GM19035 (cell line): ENCODE results near the gene DCAF6.

Source experiments
- ATAC-seq: cut with Tn5 transposase; IDR thresholded peaks from one replicate; pipeline ENCODE4 v1.9.1; 2021; ENCODE audit not compliant: unreplicated experiment

DCAF6 gene

DNA sequence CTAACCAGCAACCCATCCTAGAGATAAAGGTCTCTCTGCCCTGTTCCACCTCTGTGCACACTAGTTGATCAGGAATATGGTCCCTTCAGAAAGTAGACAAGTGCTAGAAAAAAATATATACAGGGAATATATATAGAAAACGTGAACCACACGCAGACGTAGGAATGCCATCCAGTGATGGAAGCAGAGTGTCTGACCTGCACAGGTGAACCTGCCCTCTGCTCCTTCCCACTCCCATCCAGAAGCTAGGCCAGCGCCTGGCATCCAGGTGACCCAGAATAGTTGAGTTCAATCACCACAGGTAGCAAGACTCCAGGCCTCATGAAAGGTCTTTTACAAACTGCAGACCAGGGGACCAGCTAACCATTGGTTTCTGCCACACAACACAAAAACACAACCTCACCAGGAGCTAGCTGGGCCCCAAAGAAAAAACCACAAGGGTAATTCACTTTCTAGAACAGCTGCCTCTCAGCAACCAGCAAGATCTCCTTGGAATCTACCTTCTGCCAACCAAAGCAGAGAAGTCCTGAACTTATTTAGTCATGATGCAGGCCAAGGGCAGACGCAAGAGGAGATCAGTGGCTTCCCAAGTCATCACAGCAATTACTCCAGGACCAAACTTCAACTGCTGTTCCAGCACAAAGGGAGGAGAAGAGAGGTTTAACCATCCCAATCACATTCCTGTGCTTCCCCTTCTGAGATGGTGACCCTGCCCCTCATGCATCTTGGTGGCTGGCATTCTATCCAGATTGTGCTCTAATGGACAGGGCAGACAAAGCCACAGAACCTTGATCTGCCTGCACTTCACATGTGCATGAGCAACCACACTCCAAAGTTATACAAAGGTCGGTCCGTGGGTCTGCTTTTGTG lies 147.2 kb downstream of the DCAF6 start:
- ATAC-seq = no peak

DNA sequence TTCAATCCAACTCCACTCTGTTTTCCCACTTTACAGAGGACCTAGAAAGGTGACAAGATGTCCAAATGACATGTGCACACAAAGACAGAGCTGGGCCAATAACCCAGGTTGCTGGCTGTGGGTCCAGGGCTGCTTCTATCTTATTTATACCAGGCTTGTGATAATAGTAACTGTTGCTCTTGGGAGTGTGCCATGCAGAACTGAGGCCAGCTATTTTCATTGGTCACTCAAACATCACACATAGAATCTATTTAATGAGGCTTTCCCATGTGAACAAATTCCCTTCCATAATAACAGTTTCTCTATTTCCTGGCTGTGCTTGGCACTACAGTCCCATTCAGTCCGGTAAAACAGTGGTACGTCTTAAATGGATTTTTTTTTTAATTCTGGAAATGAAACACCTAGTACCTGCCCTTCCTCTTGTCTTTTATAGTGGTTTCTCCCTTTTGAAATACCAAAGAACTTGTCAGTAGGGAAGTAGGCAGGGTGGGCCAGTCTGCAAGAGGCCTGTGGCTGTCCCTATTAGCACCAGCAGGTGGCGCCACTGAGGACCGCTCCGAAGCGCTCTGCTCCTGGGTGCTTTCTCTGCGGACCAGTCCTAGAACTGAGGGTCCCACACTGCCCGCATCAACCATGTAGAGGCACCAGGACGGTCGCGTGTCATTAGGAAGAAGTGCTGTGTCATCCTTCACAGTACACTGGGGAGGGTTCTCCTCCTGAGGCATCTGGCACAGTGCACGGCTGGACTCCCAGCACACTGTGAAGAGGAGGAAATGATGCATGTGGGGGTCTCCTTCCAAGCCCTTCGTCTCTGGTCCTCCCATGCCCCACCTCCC lies 148.1 kb downstream of the DCAF6 start:
- no peak for ATAC-seq

DNA sequence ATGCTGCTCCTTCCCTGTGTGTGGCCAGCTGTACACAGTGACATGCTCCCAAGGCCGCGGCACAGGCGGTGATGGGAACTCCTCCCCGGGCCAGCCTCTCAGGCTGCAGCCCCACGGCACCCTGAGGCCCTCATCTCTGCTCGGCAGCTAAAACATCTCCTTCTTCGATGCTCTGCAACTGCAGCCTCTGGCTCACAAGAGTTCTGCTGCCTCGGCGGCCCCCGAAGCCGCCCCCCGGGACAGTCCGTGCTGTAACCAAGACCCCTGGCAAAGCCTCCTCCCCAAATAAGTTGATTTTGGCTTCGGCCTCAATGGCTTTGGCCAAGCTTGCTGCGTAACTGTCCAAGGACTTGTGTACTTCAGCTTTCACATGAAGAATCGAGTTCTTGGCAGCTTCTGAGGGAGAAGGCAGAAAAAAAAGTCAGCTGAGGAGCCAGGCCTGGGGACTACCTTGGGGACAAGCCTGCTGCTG lies 149.0 kb downstream of the DCAF6 start:
- no peak for ATAC-seq

DNA sequence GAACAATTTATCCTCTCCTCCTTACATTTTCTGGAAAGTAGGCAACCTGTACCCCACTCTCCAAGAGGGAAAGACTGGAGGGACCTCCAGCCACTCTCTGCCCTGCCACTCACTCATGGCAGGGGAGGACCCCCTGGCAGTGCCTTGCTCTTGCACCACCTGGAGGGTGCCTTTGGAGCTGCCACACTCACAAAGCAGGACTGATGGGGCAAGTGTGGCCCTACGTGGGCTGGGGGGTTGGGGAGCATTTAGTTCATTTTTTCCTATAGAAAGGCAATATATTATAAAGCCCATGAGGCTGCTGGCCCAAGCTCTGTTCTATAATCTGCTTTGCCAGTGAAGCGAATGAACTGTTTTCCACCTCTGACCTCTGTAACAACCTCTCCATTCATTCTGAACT lies 150.0 kb downstream of the DCAF6 start:
- no peak for ATAC-seq

DNA sequence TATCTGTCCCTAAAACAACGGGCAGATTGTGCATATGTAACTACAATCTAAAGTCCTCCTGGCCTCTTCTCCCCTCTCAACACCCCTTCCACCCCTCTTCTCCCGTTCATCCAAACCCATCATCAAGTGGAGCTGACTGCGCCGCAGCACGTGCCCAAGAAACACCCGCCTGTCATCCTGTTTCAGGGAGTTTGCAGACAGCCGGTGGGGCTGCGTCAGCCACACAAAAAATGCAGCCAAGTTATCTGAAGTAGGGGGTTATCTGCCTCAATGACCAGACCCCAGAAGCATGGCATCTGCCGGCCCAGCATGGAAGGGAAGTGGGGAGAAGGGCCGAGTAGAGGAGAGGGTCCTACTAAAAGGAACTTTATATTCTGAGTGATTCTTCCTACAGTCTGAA lies 151.2 kb downstream of the DCAF6 start:
- ATAC-seq = no peak

DNA sequence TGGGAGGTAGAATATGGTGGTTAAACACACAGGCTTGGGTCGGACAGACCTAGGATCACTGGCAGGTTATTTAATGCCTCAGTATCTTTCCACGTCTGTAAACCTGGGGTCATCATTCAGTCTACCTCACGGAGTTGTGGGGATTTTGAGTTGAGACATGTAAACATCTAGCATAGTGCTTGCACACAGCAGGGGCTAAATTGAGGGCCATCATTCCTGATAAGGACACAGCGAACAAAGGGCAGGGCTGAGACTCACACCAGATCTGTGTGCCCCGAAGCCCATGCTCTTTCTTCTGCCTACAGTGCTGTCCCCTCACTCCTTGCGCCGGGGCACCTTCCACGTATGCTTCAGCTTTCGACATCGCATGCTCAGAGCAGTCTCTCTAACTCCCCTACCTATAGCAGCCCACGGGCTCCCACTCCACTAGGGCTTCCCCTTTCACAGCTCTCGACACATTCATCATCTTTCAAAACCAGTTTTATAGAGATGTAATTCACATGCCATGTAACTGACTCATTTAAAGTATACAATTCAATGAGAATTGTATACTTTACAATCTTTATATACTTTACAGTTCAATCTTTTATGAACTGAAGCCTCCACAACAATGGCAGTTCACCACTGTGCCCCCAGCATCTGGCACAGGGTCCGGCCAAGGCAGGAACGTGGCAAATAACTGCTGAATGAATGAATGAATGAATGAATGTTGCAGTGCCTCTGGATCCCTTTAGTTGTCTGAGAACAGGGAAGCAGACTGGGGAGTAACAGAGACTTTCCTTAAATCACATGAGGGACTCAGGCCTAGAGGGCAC lies 152.2 kb downstream of the DCAF6 start:
- no peak for ATAC-seq

DNA sequence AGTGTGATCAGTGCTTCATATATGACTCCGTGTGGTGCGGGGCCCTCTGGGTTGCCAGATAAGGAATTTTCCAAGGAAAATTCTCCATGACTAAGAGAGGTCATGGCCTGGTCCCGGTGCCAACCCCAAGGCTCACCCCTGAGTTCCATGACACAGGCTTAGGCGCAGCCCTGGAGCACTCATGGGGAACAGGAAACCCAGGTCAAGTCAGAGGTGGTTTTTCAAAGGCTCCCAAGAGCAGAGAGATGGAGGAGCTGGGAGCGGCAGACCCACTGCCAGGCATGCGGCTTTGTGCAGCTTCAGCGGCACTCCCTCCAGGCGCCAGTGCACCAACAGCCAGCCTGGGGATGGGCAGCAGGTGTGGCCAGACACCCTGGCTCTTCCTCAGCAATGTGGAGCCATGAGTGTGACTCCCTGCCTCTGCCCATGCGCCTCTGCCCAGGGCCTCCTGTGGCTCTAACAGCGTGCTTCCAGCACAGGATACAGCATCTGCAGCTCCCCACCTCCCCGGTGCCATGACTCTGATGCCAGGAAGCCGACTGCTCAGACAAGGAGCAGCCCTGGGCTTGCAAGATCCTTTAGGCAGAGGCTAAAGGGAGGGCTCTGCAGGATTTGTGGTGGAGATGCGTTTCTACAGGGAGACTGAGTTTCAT lies 153.0 kb downstream of the DCAF6 start:
- ATAC-seq = no peak

DNA sequence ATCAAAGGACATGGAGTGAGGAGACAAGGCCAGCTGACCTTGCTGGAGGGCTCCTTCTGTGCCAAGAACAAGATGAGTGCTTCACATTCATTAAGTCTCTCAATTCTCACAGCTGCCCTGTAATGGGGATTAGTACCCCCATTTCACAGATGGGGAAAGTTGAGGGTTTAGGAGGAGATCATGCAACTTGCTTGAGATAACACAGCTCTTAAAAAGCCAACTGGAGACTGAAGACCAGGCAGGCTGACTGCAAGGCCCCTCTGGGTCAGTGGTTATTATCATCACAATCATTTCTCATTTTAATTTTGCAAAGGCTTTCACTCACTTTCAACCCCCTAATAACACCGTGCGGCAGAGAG lies 153.5 kb downstream of the DCAF6 start:
- ATAC-seq = no peak

DNA sequence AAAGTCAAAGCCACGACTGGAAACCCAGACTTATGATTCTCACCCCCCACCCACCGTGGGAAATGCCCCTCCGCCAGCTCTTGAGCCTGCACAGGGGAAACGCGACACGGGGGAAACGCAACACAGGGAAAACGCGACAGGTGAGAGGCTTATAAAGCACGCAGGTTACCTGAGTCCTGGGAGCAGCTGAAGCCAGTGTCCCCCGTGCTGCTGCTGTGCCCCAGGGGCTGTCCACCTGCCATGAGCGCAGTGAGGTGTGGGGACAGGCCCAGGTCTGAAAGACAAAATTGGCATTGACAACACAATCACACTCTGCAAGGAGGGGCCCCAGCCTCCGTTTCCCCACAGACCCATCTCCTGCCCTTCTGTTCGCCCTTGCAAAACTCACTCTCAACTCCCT lies 153.9 kb downstream of the DCAF6 start:
- no peak for ATAC-seq

DNA sequence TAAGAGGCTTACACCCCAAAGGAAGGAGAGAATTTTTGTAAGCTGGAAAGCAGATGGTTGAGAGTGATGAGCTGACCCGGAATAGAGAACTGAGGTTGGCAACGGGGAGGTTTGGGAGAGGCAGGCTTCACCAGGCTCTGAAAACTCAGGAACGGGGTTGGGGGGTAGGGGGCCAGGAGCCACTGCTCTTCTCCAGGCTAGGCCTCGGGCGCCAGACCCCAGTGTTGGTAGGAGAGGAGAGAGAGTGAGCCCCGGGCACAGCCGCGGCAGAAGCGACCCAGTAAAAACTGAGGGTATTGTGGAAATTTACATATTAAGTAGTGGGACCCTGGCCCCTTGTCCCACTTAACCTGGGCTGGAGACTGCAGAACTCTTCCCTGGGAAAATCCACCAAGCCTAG lies 154.6 kb downstream of the DCAF6 start:
- ATAC-seq = no peak

DNA sequence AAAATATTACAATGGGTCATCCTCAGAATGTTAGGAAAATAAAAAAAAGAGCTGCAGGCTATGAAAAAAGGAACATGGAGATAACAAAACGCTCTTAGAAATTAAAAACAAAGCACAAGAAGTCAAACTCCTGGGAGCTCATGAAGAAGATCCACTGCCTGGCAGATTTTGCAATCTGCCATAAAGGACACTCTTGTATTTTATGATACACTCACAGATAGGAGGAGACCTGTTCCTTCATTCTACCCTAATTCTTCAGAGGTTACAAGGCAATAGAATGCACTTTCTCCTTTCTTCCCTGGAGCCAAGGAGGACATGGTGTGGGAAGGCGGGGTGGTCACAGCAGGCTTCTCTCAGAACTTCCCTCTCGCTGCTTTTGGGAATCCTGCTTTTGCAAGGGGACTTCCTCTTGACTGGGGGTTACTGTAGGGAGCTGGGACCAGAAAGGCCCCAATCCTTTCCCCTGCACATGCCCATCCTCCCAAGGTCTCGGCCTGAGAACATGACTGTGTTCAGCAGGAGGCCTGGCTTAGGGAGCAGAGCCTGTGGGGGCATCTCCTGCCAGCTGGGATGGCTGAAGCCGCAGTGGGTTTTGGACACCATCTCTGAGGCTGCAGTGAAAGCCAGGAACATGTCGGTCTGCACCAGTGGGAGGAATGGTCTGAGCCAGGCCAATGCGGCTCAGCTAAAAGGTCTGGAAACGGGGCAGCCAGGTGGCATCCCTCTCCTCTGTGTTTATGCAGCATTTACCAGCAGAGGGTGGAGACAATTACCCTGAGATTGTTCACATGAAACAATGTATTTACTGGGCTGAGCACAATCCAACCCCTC lies 155.5 kb downstream of the DCAF6 start:
- no peak for ATAC-seq

DNA sequence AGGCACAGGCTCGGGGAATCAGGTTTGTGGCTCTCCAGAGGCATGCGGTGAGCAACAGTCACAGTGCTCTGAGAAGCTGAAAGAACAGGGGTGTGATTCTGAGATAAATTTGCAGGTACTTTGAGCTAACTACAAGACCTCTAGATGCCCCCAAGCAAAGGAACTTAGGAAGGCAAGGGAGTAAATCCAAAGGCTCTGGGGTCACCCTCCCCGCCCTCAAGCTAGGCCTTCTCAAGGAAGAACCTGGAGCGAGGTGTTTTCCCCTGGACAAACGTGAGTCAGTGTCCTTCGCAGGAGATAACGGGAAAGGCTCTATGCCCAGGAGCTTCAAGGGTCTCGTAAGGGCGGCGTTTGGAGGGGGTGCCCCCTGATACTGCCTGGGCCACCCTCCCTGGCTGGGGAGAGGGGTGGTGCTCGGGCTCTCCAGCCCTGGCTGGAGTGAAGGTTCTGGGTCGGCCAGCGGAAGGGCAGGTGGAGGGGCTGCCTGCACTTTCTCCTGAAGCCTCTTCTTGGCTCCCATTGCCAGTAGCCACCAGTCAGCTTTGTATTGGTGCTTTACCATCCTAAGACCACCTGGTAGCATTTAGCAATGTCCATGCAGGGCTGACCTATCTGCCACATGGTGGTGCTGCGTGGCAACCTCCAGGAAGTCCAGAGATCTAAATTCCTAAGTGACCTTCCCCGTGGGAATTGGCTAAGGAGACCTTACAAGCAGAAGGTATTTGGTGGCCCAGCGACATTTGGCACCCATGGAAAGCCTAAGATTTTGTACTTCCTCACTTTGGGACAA lies 156.3 kb downstream of the DCAF6 start:
- no peak for ATAC-seq

DNA sequence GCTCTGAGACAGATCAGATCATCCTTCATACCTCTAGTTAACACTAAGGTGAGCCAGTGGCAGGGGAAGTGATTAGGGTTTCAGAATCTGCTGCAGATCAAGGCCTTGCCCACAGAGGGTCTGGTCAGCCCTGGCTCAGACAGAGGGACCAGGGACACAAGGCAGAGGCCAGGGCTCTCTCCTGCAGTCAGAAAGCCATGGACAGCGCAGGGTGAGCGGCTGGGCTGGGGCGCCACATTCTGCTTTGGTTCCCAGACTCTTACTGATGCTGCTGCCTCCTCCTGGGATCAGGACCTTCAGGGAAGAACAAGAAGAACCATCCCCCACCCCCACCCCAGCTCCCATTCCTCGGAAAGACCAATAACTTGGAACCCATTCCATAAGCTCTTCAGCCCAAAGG lies 157.1 kb downstream of the DCAF6 start:
- ATAC-seq = no peak

DNA sequence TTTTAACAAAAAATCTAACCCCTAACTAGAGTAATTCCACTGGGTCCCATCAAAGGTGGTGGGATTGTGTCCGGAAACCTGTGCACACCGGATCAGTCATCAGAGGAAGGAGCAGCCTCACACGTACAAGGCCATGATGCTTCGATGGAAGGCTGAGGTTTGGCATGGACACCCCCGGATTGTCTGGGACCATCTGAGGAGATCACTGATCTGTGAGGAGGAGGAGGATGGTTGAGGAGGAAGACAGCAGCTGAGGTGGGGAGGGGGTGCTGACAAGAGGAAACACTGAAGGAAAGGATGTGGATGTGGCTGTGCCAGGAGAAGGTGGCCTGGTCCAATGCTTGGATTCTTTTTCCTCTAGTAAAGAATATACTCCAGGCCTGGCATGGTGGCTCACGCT lies 159.0 kb downstream of the DCAF6 start:
- ATAC-seq = no peak

DNA sequence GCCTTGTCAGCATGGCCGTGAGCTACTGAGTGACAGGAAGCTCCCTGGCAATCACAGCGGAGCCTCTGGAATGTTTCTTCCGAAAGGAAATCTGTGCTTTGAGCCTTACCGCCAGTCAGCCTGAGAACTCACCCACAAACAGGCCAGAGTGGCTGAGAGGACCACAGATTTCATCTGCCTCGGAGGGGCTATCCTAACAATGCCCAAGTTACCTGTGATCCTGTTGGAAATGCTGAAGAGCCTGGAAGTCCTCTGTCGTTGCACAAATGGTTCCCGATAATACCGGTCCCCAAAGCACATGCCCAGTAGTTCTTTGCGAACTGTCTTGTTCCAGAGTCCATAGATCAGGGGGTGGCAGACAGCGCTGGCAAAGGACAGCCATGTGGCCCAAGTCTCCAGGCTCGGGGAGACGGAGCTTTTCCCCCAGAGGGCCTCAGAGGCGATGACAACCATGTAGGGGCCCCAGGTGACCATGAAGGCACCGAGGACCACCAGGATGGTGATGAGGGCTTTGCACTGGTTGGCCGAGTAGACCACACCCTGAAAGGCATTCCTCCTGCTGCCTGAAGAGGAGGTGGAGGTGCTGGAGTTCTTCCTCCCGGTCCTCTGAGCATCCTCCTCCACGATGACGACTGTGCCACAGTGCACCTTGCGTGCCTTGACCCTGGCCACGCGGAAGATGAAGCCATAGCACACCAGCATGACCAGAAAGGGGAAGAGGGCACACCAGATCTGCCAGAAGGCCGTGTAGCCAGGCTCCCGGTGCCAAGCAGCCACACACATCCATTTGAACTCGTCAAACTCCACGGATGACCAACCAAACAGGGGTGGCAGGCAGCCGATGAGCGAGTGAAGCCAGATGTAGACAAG lies 160.0 kb downstream of the DCAF6 start:
- ATAC-seq = no peak

DNA sequence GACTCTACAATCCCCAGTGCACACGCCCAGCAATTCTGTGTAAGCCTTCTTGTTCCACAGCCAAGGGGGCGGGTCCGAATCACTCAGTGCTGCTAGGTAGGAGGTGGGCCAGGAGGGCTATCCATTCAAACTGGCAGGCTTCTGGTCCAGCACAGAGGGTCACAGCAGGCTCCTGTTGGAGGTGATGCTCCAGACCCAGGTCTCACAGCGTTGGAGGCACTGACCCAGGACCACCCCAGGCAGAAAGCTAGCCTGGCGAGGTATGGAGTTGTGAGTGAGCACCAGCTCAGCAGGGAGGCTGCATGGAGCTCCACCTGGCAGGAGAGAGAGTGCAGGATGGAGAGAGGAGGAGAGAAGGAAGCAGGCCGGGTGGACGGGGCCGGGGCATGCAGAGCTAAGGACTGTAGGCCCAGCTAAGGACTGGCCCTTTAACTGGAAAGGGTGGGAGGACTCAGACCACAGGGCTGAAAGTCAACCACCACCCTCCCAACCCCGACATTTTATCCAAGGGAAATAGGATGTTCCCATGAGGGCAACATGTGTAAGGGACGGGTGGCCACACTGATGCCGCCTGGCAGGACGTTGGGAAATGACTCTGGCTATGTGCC lies 161.5 kb downstream of the DCAF6 start:
- ATAC-seq = no peak

DNA sequence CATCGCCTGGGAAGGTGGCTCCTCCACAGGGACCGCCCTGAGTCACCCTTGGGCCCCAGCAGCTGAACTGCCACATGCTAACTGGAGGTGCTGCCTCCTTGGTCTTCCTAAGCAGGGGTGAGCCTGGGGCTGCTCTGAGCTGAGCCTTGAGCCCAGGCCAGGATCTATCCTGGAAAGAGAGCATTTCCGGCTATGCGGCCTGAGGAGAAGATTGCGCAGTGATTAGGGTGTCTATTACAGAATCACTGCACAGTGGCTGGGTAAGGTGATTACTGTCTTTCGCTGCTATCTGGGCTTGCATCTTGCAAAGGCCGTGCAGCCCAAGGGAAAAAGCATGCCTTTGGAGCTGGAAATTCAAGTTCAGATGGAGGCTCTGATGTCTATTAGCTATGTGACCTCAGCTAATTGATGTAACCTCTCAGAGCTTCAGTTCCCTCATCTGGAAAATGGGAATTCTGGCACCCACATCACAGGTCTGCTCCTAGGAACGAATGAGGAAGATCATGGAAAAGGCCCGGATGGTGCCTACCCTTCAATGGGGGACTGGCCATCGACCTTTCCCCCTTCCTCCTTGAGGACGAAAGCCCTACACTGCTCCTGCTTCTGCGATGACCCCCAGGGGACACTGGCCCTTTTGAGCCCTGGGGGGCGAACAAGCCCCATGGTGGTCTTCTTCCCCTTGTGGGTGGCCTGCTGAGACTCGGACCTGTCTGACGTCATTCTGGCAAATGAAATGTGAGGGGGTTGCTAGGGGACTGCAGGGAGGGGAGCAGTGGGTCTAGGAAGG lies 162.2 kb downstream of the DCAF6 start:
- ATAC-seq = no peak
